ENCODE data around the gene REC114.

Gene REC114

DNA sequence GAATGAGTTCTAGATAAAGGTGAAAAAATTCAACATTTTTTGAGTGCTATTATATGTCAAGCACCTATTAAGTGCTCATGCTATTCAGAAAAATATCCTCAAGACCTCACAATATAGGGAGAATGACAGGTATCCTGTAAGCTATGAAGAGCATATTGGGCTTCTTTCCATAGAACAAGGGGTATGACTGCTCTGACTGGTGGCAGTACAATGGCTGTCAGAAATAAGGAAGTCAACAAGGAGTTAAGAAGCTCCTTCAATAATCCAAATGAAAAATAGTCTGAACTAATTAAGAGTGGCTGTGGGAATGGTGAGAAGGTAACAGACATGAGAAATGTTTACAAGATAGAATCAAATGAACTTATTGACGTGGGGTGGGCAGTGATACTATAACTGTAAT lies 165.5 kb downstream of the REC114 start:
- no peak for DNase-seq

DNA sequence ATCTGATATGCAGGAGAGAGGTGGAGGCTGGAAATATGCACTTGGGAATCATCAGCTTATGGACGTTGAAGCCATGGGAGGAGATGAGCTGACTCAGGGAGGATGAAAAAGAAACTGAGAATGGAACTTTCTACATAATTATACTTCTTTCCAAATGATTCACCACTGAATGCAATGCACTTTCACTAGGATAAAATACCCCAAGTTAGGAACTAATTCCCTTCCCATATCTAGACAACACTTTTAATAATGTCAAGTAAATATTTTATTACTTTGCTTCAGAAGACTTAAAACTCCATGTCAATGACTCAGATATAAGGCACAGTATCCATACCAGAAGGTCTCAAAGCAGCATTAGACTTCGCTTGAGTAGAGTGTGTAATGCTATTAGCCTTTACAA lies 166.0 kb downstream of the REC114 start:
- DNase-seq: no peak
